Stimulated activated CD8-positive, alpha-beta memory T cell treated with anti-CD3 and anti-CD28 coated beads, Interleukin-12 subunit alpha, Interleukin-12 subunit beta, amount 100 ng/mL, for 4 hours (primary cell): ENCODE measurements around the gene ADGRF4.
"Not testable (repeated sequence)": the region's sequence is repeated elsewhere in the genome, so short reads cannot be mapped to it uniquely, and the experiment has no call there.

Experiments used
- DNase-seq: peaks from one replicate; pipeline ENCODE4 v3.0.0-alpha.2; 2020; ENCODE audit warnings: low read depth

ADGRF4 gene

GRCh38 chr6:47734831-47735481 lies 36.6 kb downstream of the ADGRF4 start:
- DNase-seq, result no peak

- no peak for DNase-seq
These were observed 37.8 kb downstream of the ADGRF4 start for GRCh38 chr6:47736083-47736700.

GRCh38 chr6:47737406-47737805 lies 39.0 kb downstream of the ADGRF4 start:
- no peak for DNase-seq

GRCh38 chr6:47740714-47741113 lies 42.3 kb downstream of the ADGRF4 start:
- no peak for DNase-seq

- DNase-seq, result no peak
These were observed 43.4 kb downstream of the ADGRF4 start for GRCh38 chr6:47741807-47742206.

GRCh38 chr6:47743744-47744143 lies 45.4 kb downstream of the ADGRF4 start:
- DNase-seq, result no peak

GRCh38 chr6:47745269-47745668 lies 46.9 kb downstream of the ADGRF4 start:
- DNase-seq, result not testable (repeated sequence)

- DNase-seq, result no peak
These were observed 51.4 kb downstream of the ADGRF4 start for GRCh38 chr6:47749757-47750156.

GRCh38 chr6:47752801-47753200 lies 54.4 kb downstream of the ADGRF4 start:
- no peak for DNase-seq

- no peak for DNase-seq
These were observed 61.0 kb downstream of the ADGRF4 start for GRCh38 chr6:47759364-47759763.

GRCh38 chr6:47762502-47762901 lies 64.1 kb downstream of the ADGRF4 start:
- DNase-seq, result no peak

- no peak for DNase-seq
These were observed 68.1 kb downstream of the ADGRF4 start for GRCh38 chr6:47766445-47766844.

- DNase-seq, result no peak
These were observed 68.7 kb downstream of the ADGRF4 start for GRCh38 chr6:47767102-47767501.

- no peak for DNase-seq
These were observed 71.6 kb downstream of the ADGRF4 start for GRCh38 chr6:47769982-47770381.
